ENCODE measurements around the gene PLEKHM2.

GRCh38 chr1:15657021-15657420 lies 27.1 kb upstream of the PLEKHM2 start:
- no peak for TF ChIP-seq CTCF (IDR thresholded peaks at IDR 0.05)
- no peak for TF ChIP-seq EZH2 (IDR thresholded peaks at IDR 0.05)
- no peak for TF ChIP-seq EZH2phosphoT487 (IDR thresholded peaks at IDR 0.05)
